ENCODE measurements around the gene KRTAP10-8. TPM values are rescaled to one million over a fixed set of nuclear protein-coding genes. Genes with fewer than 3 reads are reported as not detected.

The KRTAP10-8 gene
- total and polyA plus RNA-seq, 2 experiments from 2014 or later: not detected

GRCh38 chr21:44639331-44639655, 27.4 kb downstream of the KRTAP10-8 start:
- H2AFZ ChIP-seq: no peak overlapping the region
- Mint-ChIP-seq H3K4me1 (peaks cover 3% of the 10 kb centered on the region; the same call in 2 of the 3 replicates), H3K36me3 (ENCODE audit: low read depth) (no peaks in the 10 kb centered on the region; the same call in 2 of the 3 replicates), H3K4me3 (no peak overlapping the region), H3K27ac (no peak overlapping the region), H3K27me3 (ENCODE audit: insufficient read depth, low read depth, poor library complexity) (peaks cover 10% of the 10 kb centered on the region), H3K9me3 (peaks cover 20% of the 10 kb centered on the region; the same call in 2 of the 3 replicates)
- H4K20me1 ChIP-seq (replicated peaks; ENCODE audit: insufficient read depth): no peaks in the 10 kb centered on the region
- no peak overlapping the region for H3K4me3 ChIP-seq
- H3K9me2 ChIP-seq (ENCODE audit: insufficient read depth): no peaks in the 10 kb centered on the region
- no peaks in the 10 kb centered on the region for H3F3A ChIP-seq (replicated peaks; ENCODE audit: low read depth)
- no peak for TF ChIP-seq ZNF462 (CRISPR knock-in tag; IDR thresholded peaks at IDR 0.05)
- TF ChIP-seq ETS1 (IDR thresholded peaks at IDR 0.05): no peak
- no peak for TF ChIP-seq ZNF114 (CRISPR knock-in tag; IDR thresholded peaks at IDR 0.05)
- TF ChIP-seq EZH2phosphoT487 (IDR thresholded peaks at IDR 0.05; ENCODE audit: unreplicated experiment): no peak
- no peak for TF ChIP-seq EZH2 (IDR thresholded peaks at IDR 0.05; ENCODE audit: low read depth, unreplicated experiment)
- TF ChIP-seq POLR2AphosphoS5 (IDR thresholded peaks at IDR 0.05; ENCODE audit: low read depth): no peak
- no peak for TF ChIP-seq STAT1 (IDR thresholded peaks at IDR 0.05; ENCODE audit: unreplicated experiment)
- TF ChIP-seq REST (IDR thresholded peaks at IDR 0.05; ENCODE audit: unreplicated experiment): no peak
- no peak for TF ChIP-seq CTCF (conservative IDR thresholded peaks at IDR 0.05; ENCODE audit: low read depth in 2 of 2)
- no peaks in the 10 kb centered on the region for H3K79me2 ChIP-seq (replicated peaks; ENCODE audit: insufficient read depth)
- DNase-seq (ENCODE audit: low spot score) (no peak), ATAC-seq (no peak)
- no peaks in the 10 kb centered on the region for H3K27me3 ChIP-seq (ENCODE audit: insufficient read depth)
- no peaks in the 10 kb centered on the region for H3K36me3 ChIP-seq (ENCODE audit: insufficient read depth)
- H3K27ac ChIP-seq (ENCODE audit: low read depth): no peak overlapping the region
- no peak overlapping the region for H3K4me2 ChIP-seq
- no peaks in the 10 kb centered on the region for H3K4me1 ChIP-seq (ENCODE audit: insufficient read depth)
